Esophagus (tissue), 2 donors: ENCODE results near the gene SLIT3. TPM values are rescaled to one million over a fixed set of nuclear protein-coding genes. Genes with fewer than 3 reads are reported as not detected.
"Not testable (repeated sequence)": the region's sequence is repeated elsewhere in the genome, so short reads cannot be mapped to it uniquely, and the experiment has no call there.

Experiments used
- H3K27ac ChIP-seq, 2 donors: one replicate each; pipeline ENCODE4 v1.5.1; 2013; ENCODE audit warnings: low read depth in 2 of 2, mild to moderate bottlenecking in 2 of 2, inconsistent platforms in 1 of 2, low read length in 1 of 2, moderate library complexity in 1 of 2
- H3K27me3 ChIP-seq, 2 donors: one replicate each; pipeline ENCODE4 v1.6.1; 2013; ENCODE audit warnings: low read length in 2 of 2, control low read depth in 1 of 2, mild to moderate bottlenecking in 1 of 2; ENCODE audit not compliant: insufficient read depth in 2 of 2, control insufficient read depth in 1 of 2
- H3K36me3 ChIP-seq, 2 donors: one replicate each; pipeline ENCODE4 v1.6.1; 2013; ENCODE audit warnings: low read length in 1 of 2; ENCODE audit not compliant: control insufficient read depth in 2 of 2, insufficient read depth in 2 of 2
- H3K4me1 ChIP-seq, 2 donors: one replicate each; pipeline ENCODE4 v1.6.1; 2013; ENCODE audit warnings: low read length in 1 of 2; ENCODE audit not compliant: control insufficient read depth in 2 of 2, insufficient read depth in 2 of 2
- H3K4me3 ChIP-seq, 2 donors: one replicate each; pipeline ENCODE4 v1.5.1; 2013; ENCODE audit warnings: low read length in 2 of 2, mild to moderate bottlenecking in 2 of 2, low read depth in 1 of 2, moderate library complexity in 1 of 2
- H3K9me3 ChIP-seq, 2 donors: one replicate each; pipeline ENCODE4 v1.6.1; 2013; ENCODE audit warnings: mild to moderate bottlenecking in 2 of 2, low read depth in 1 of 2, low read length in 1 of 2, moderate library complexity in 1 of 2; ENCODE audit not compliant: control insufficient read depth in 2 of 2, insufficient read depth in 1 of 2
- WGBS, 2 donors: extraction: QIAGEN DNeasy Blood & Tissue Kit; methylation state at CpG; one replicate each; pipeline ENCODE4 v1.1.7; 2013; 5-methylcytosine and 5-hydroxymethylcytosine counted together
- polyA plus RNA-seq, 2 donors: library from polyadenylated mRNA; stranded (reverse); fragments of 200-250 nt; gene quantifications; one replicate each; pipeline ENCODE4 v1.2.3, GENCODE V29; 2013
- donor health status: healthy with polysubstance abuse.
- donor health status: Bipolar disorder and iron deficiency.

The SLIT3 gene
- polyA plus RNA-seq, 2 donors: 0.53 to 2.0 TPM

DNA sequence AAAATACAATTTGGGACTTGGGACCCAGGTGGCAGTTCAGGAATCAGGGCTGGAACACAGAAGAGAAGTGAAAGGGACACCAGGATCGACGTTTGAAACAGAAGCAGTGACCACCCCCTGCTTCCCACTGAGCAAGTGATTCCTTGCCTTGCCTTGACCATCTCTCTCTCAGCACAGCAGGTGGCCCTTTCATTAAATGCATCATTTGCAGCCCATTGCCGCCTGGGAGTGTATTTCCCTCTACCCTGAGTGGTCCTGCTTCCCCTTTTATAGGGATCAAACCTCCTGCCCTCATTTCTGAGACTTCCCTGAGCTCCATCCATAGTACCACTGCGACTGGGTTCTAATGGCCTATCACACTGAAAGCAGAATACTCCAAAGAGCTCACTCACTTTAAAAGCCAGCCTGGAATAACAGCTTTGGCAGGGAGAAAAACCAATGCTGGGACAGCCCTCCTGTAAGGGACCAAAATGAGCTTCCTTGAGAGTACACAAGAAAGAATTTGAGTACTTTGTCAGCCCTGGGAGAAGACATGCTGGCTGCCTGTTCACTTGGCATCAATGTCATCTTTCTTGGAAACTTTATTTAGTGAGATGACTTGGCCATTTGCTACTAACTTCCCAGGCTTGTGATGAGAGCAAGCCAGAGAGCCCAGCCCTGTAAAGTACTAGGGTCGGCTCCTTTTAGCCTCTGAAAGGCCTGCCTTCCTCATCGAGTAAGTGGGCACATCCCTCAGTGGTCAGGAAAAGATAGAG, 149.7 kb downstream of the SLIT3 start:
- Histone ChIP-seq H3K4me1 (no peaks in the 10 kb centered on the region), H3K27me3 (no peaks in the 10 kb centered on the region), H3K27ac (no peak overlapping the region), H3K4me3 (no peak overlapping the region), H3K36me3 (no peaks in the 10 kb centered on the region), H3K9me3 (no peaks in the 10 kb centered on the region)
- 63 to 68% methylated on average over 6 of the region's 6 CpGs for WGBS, 2 donors

DNA sequence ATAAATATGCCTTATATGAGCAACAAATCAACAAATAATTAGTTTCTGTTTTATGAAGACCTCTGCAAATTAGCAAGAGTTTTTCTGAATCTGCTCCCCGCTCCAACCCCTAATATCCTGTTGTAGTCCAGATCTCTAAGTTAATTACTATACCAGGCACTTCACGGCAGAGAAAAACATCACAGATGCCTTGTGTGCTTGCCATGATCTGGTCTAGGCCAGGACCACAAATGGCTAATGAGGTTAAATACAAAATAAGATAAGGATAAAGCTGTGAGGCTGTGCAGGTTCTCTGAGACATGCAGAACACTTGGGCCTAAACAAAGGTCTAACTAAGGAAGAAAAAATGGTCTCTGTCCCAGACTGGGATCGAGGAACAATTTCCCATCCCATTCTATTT, 150.8 kb downstream of the SLIT3 start:
- Histone ChIP-seq H3K27ac (no peak overlapping the region), H3K27me3 (no peaks in the 10 kb centered on the region), H3K9me3 (no peaks in the 10 kb centered on the region), H3K4me1 (no peaks in the 10 kb centered on the region), H3K4me3 (no peak overlapping the region), H3K36me3 (no peaks in the 10 kb centered on the region)
- 92 to 93% methylated on average over 3 of the region's 3 CpGs for WGBS, 2 donors

DNA sequence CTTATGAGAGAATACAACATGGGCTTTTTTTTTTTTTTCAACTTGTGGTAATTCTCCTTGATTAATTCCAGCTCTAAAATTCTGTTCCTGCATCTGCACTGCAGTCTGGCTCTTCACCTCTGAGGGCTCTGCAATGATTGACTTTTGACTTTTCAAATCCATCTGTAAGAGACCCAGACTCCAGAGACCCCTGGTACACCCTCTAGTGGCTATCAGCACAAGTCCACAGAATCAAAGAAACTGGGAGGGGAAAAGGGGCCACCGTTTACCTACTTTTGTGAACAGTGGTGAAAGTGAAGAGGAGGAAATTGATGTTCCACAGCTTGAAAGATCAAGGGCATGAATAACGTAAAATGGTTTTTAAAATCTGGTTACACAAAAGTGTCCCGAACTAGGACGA, 151.6 kb downstream of the SLIT3 start:
- no peaks in the 10 kb centered on the region for H3K27me3 ChIP-seq
- H3K4me3 ChIP-seq: no peak overlapping the region
- no peaks in the 10 kb centered on the region for H3K9me3 ChIP-seq
- no peak overlapping the region for H3K27ac ChIP-seq
- no peaks in the 10 kb centered on the region for H3K36me3 ChIP-seq
- no peaks in the 10 kb centered on the region for H3K4me1 ChIP-seq
- 63 to 69% methylated on average over 4 of the region's 4 CpGs for WGBS, 2 donors

GRCh38 chr5:169148138-169148740, 152.7 kb downstream of the SLIT3 start:
- Histone ChIP-seq H3K27me3 (no peaks in the 10 kb centered on the region), H3K36me3 (no peaks in the 10 kb centered on the region), H3K27ac (no peak overlapping the region), H3K9me3 (no peaks in the 10 kb centered on the region), H3K4me1 (no peaks in the 10 kb centered on the region), H3K4me3 (no peak overlapping the region)
- 31 to 40% methylated on average over 10 of the region's 10 CpGs for WGBS, 2 donors

DNA sequence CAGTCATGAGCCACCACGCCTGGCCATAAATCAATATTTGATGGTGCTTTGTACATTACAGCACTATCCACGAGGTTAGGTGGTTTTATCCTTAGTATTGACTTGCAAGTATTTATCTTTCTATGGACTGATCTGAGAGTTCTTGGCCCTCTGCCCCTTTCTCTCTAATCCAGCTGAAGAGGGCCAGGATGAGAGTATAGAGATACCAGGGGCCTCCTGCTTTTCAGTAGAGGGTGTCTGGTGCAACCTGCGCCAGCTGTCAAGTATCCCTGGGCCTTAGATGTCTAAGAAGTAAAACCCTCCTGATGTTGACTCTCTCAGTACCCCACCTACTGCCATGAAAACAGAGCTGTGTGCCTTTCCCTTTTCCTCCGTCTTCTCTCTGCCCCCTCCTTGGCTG, 153.4 kb downstream of the SLIT3 start:
- 74 to 78% methylated on average over 4 of the region's 4 CpGs for WGBS, 2 donors
- Histone ChIP-seq H3K9me3 (no peaks in the 10 kb centered on the region), H3K36me3 (no peaks in the 10 kb centered on the region), H3K27me3 (no peaks in the 10 kb centered on the region), H3K4me3 (no peak overlapping the region), H3K4me1 (no peaks in the 10 kb centered on the region), H3K27ac (no peak overlapping the region)

DNA sequence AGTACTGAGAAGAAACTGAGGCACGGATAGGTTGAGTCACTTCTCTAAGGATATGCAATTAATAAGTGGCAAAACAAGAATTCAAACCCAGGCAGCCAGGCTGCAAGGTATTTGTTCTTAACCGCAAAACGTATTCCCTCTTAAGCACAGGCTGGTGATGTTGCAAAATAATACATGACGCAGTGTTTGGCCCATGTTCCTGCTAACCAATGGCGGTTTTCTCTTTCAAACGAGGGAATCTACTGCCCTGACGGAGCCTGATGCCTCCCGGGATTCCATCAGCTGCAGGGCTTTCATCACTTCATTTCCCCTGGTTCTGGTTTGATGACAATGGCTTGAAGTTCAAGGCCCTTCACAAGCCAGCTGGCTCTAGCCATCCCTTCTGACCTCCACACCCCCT, 154.8 kb downstream of the SLIT3 start:
- Histone ChIP-seq H3K27me3 (no peaks in the 10 kb centered on the region), H3K27ac (no peak overlapping the region), H3K4me1 (peaks cover 0 to 2% of the 10 kb centered on the region in 2 donors), H3K4me3 (no peak overlapping the region), H3K9me3 (no peaks in the 10 kb centered on the region), H3K36me3 (no peaks in the 10 kb centered on the region)
- 78% methylated on average over 8 of the region's 8 CpGs for WGBS, 2 donors

GRCh38 chr5:169142264-169142970, 158.5 kb downstream of the SLIT3 start:
- Histone ChIP-seq H3K9me3 (no peaks in the 10 kb centered on the region), H3K27ac (no peak overlapping the region), H3K36me3 (no peaks in the 10 kb centered on the region), H3K4me3 (no peak overlapping the region), H3K4me1 (peaks cover 0 to 2% of the 10 kb centered on the region in 2 donors), H3K27me3 (no peaks in the 10 kb centered on the region)
- WGBS, 2 donors: 36 to 37% methylated on average over 3 of the region's 3 CpGs

- not testable (repeated sequence) for H3K36me3 ChIP-seq, H3K27ac ChIP-seq, H3K27me3 ChIP-seq, H3K4me1 ChIP-seq, H3K4me3 ChIP-seq, H3K9me3 ChIP-seq
- WGBS, 2 donors: 82 to 84% methylated on average over 8 to 9 of the region's 9 CpGs
Measured at GRCh38 chr5:169140215-169140614, 160.7 kb downstream of the SLIT3 start.

- Histone ChIP-seq H3K9me3 (no peaks in the 10 kb centered on the region), H3K4me3 (no peak overlapping the region), H3K36me3 (no peaks in the 10 kb centered on the region), H3K27me3 (no peaks in the 10 kb centered on the region), H3K4me1 (peaks cover 0 to 2% of the 10 kb centered on the region in 2 donors), H3K27ac (no peak overlapping the region)
- 29 to 31% methylated on average over 6 of the region's 6 CpGs for WGBS, 2 donors
Measured at GRCh38 chr5:169139480-169140050, 161.4 kb downstream of the SLIT3 start.
